ENCODE results near the gene ZNF345.

Gene ZNF345

DNA sequence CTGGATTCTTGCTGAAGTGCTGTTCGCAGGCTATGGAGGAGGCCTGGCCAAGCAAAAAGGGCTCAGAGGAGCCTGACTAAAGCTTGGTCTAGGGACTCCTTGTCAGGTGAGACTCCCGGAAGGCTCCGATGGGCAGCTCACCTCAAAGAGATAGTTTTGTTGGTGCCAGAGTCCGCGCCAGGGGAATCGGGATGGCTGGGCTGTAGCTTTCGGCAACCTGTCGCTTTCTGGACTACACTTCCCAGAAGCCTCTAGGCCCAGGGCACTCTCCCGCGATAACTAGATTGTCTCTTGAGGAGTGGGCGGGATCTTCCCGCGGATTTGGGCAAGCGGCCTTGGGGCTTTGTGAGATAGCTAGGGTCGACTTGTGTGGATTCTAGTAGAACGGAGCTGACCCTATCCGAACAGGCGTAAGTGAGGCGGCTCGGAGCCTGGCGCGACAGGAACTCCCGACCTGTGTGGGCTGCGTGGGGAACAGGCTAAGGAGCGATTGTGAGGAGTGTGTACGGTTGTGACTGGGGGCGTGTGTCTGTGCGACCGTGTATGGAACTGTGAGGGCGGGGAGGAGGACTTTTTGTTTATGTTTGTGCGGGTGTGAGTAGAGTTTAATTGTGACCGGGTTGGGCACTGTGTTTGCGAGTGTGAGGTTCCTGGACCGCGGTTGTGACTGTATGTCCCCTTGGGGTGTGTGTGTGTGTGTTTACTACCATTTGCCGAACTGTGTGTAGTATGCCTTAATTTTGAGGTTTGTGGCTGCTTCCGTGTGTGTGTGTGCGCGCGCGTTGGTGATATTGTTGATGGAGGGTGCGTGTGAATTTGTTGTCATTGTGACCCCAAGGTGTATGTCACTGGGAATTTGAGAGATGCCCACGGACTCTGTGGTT lies at the start of gene ZNF345:
TSS of gene ZNF345 (plus strand) at position 318 of the 884 bp plus-strand sequence. CDS start 25,955 bp downstream, outside the sequence.
- peak; percentile 76 for DNase-seq (ENCODE audit: low spot score)

DNA sequence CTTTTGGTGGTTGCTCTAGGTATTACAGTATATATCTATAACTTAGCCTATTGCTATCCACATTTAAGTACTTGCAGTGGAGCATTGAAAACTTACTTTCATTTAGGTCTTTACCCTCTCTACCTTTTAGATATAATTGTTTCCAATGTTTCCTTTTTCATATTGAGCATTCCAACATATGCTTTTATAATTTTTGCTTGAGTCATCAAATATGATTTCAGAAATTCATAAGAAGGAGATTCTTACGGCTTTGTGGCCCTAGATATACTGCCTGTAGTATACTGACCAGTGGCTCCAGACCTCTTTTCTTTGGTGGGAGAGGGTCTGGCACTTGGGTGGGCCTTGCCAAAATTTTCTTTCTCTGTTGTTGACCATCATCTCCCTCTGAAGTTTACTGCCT lies 45.3 kb upstream of the ZNF345 start:
- no peak for DNase-seq (ENCODE audit: low spot score)

DNA sequence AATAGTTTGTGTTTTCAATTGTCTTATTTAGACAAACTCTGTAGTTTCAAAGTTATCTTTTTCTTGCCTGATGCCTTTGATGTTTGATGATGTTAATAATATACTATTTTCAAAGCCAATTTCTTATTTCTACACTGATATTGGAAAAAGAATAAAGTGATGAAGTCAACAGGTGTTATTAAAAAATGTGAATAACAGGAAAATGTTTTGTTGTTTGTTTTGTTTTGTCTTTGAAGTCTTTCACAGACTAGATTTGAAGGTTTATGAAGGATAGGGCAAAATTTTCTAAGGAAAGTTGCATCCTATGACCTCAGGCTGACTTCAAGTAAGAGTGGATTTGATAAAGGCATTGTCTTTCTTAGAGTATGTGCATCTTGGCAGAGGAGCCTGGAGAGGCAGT lies 43.6 kb upstream of the ZNF345 start:
- no peak for DNase-seq (ENCODE audit: low spot score)

DNA sequence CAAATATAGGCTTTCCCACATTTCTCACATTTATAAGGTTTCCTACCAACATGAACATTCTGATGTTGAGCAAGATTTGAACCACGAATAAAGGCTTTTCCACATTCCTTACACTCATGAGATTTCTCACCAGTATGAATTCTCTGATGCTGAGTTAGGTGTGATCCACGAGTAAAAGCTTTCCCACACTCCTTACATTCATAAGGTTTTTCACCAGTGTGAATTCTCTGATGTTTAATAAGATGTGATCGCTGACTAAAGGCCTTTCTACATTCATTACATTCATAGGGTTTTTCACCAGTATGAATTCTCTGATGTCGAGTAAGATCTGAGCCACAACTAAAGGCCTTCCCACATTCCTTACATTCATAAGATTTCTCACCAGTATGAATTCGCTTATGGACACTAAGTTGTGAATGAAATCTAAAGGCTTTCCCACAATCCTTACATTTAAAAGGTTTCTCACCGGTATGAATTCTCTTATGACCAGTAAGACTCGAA lies 31.5 kb upstream of the ZNF345 start:
- no peak for DNase-seq (ENCODE audit: low spot score)

DNA sequence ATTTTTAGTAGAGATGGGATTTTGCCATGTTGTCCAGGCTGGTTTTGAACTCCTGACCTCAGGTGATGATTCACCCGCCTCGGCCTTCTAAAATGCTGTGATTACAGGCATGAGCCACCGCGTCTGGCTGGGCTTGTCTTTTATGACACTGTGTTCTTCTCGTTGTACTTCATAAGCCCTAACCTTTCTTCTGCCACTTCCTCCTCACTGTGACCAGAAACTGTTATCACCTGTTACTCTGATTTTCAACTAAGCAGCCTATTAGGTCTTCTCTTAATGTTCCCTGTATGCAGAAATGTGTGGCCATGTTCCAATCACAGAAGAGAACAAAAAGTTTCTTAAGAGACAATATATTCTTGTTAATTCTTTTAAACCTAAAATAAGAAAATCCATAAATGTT lies 28.9 kb upstream of the ZNF345 start:
- no peak for DNase-seq (ENCODE audit: low spot score)

DNA sequence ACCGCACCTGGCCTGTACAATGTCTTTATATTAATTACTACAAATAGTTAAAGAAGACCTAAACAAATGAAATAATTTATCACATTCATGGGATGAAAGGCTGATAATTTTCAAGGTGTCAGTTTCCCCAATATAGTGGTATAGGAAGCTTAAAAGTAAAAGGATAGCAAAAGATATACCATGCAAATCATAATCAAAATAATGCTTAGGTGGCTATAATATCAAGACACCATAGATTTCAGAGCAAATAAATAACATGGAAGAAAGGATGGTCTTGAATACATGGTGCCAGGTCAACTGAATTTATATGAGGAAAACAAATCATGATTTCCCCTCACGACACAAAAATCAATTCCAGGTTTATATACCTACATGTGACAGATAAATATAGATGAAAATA lies 17.2 kb upstream of the ZNF345 start:
- no peak for DNase-seq (ENCODE audit: low spot score)

DNA sequence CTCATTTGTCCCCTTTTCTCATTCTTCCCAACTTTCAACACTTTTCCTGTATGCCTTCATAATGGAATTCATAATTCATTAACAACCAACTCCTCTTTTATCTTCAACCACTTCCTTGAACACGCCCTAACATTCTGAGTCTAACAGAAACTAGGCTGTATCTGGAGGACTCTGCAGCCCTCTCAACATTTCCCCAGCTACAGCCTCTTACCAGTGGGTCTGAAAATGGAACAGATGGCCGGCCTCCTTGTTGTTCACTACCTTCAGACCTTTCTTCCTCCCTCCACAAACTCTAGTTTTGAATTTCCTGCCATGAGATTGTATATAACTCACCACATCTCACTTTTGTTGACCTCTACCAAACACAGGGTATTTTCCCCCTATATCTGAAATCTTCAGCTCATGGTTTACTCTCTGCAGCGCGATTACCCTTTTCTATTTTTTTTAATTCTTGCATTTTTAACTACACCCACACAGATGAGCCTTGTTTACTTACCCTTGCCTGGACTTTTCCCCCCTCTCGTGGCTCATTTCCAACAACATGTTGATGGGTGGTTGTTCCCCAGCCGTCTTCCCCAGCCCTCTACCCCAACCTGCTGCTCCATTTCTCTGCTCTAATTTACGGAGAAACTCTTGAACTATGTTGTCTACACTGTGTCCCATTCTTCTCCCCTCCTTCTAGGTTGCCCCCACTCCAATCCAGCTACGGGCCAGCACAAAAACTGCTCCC lies 13.3 kb upstream of the ZNF345 start:
- no peak for DNase-seq (ENCODE audit: low spot score)

DNA sequence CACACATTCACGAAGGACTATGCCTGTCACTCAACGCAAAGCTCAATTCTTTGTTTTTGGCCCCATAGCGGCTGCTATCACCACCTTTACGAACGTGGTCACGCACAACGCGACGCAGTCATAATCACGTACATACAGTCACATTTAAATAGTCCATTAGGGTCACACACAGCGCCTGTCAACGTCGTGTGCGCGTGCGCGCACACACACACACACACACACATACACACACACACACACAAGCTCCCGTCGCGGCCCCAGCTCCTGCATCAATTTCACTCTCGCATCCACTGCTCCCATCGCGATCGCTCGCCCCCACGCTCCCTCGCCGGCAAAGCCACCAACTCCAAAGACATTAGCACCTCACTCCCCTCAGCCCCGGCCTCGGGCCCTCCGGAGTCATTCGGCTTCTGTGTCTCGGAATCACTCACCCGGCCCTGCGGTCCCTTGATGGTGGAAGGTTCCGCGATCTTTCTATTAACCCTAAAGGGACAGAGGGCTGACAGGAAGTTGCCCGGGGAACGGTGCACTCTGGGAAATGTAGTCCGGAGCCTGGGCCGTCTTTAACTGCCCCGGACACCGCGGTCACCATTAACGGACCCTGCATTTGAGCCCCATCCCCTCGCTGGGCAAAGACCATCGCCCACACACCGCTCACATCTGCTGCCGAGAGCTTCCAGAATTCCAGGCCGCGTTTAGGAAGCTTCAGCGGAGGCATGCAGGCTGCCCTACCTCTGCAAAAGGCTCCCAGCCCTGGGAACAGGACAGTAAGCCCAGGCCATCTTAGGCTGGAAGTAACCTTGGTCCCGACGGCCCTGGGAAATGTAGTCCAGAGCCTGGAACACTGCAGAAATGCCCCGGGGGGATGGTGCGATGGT lies 12.5 kb upstream of the ZNF345 start, which contains the start of gene ZNF790:
TSS of gene ZNF790 (minus strand) at position 482 of the 878 bp plus-strand sequence. CDS start 12,768 bp downstream, outside the sequence.
- DNase-seq (ENCODE audit: low spot score) = peak; percentile 64

DNA sequence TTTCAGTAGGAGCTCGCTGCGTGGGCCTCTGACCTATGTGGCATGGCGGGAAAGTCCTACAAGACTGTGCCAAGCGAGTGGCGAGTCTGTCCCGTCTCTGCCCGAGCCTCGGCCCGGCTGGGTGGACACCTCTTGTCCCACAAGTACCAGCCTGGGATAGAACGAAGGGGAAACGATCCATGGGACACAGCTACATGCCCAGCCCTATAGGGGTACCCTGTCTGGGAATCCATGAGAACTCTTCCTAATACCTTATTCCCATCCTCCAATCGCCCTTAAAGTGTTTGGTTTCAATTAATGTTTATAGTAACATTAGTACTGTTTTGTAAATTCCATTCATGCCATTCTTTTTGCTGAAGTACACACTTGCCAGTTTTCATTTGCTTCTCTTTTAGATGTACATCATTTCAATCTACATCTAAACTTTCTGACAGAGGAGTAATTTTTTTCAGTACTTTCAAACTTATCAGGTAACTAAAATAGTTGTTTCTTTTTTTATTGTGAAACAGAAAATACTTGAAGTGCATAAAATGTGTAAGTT lies 11.8 kb upstream of the ZNF345 start:
- DNase-seq (ENCODE audit: low spot score) = no peak

DNA sequence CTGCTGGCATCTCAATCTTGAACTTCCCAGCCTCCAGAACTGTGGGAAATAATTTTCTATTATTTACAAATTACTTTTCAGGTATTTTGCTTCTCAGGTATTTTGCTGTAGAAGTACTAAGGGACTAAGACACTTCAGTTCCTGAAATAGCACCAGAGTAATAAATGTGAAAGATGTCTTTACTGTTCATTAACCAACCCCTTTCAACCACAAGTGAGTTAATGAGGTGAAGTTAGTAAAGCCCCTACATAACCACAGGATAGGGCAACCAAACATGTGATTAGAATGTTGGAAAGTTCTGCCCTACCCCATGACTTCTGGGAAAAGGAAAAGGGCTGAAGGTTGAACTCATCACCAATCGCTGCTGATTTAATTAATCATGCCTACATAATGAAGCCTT lies 2.7 kb upstream of the ZNF345 start:
- DNase-seq (ENCODE audit: low spot score) = no peak

DNA sequence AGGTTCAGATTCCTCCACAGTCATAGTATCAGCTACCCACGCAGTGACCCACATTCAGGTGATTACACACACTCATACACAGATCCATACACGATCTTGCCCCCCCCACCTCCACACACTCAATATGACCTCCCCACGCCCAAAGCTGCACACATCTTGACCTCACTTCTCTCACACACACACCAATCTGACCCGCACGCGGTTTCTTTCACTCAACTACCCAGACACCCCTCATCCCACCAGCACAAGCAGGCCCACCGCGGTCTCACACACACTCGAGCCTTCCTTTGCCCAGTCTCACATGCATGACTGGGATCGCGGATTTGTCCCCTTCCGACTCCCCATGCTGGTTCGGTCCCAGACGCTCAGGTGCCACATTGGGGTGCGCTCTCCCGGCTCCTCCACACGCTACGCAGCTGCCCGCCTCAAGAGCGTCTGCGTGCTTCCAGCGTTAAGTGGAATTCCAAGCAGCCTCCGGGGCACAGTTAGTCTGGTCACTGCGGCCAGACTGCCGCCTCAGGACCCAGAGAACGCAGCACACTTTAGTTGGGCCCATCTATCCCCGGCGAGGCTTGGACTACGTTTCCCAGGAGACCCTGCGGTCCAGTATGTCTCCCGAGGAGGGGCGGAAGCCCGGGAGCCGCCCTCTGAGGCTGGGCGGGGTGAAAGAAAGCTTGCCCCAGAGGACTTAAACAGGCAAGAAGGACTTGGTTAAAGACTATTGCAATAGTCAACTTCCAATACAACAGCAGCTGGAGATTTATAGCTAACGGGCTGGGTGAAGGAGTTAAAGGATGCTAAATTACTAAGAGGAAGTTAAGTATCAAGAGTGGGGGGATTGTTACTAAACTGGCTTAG lies 746 bp upstream of the ZNF345 start:
- DNase-seq (ENCODE audit: low spot score) = peak; percentile 82

DNA sequence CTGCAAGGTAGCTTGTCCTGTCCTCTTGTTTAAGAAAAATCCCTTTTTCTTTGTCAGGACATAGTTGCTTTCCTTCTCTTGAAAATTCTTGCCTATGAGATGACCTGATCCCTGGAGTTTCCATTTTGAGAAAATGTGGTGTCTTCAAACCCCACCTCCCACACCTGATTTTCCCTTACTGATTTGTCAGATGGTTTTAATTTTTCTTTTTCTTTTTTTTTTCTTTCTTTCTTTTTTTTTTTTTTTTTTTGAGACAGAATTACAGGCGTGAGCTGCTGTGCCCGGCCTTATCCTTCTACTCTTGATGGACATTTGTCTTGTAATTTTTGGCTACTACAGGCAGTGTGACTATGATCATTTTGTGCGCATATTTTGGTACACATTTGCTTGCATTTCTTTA lies 1.2 kb downstream of the ZNF345 start:
- no peak for DNase-seq (ENCODE audit: low spot score)

DNA sequence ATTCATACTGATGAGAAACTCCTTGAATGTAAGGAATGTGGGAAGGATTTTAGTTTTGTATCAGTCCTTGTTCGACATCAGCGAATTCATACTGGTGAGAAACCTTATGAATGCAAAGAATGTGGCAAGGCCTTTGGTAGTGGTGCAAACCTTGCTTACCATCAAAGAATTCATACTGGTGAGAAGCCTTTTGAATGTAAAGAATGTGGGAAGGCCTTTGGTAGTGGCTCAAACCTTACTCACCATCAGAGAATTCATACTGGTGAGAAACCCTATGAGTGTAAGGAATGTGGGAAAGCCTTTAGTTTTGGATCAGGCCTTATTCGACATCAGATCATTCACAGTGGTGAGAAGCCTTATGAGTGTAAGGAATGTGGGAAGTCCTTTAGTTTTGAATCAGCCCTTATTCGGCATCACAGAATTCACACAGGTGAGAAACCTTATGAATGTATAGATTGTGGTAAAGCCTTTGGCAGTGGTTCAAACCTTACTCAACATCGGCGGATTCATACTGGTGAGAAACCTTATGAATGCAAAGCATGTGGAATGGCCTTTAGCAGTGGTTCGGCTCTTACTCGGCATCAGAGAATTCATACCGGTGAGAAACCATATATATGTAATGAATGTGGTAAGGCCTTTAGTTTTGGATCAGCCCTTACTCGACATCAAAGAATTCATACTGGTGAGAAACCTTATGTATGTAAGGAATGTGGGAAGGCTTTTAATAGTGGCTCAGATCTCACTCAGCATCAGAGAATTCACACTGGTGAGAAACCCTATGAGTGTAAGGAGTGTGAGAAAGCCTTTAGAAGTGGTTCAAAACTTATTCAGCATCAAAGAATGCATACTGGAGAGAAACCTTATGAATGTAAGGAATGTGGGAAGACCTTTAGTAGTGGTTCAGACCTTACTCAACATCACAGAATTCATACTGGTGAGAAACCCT lies 26.6 kb downstream of the ZNF345 start:
- no peak for DNase-seq (ENCODE audit: low spot score)

DNA sequence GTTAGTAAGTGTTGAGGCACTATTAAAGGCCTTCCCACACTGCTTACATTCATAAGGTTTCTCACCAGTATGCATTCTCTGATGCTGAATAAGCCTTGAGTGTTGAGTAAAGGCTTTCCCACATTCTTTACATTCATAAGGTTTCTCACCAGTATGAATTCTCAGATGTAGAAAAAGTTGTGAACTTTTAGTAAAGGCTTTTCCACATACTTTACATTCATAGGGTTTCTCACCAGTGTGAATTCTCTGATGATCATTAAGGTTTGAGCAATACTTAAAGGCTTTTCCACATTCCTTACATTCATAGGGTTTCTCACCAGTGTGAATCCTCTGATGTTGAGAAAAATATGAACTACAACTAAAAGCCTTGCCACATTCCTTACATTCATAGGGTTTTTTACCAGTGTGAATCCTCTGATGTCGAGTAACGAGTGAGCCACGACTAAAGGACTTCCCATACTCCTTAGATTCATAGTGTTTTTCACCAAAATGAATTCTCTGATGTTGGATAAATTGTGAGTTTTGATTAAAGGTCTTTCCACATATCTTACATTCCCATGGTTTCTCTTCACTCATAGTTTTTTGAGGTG lies 41.2 kb downstream of the ZNF345 start:
- DNase-seq (ENCODE audit: low spot score) = no peak

DNA sequence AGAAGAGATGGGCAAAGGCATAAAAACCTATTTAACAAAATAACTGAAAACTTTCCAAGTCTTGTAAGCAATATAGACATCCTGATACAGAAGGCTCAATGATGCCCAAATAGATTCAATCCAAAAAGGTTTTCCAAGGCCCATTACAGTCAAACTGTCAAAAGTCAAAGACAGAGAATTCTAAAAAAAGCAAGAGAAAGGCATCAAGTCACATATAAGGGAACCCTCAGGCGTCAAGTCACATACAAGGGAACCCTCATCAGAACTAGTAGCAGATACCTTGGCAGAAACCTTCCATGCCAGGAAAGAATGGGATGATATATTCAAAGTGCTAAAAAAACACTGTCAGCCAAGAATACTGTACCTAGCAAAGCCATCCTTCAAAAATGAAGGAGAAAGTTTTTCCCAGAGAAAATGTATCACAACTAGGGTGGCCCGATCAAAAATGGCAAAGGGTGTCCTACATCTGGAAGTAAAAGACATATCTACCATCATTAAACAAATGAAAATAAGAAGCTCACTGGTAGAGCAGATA lies 44.2 kb downstream of the ZNF345 start:
- DNase-seq (ENCODE audit: low spot score) = no peak

DNA sequence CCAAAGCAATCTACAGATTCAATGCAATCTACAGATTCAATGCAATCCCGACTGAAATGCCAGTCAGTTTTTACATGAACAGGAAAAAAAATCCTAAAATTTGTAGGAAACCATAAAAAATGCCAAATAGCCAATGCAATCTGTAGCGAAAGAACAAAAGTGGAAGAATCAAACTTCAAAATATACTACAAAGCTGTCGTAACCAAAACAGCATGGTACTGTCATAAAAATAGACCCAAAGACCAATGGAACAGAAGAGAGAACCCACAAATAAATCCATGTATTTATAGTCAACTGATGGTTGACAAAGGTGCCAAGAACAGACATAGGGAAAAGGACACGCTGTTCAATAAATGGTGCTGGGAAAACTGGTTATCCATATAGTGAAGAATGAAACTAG lies 47.7 kb downstream of the ZNF345 start:
- no peak for DNase-seq (ENCODE audit: low spot score)

DNA sequence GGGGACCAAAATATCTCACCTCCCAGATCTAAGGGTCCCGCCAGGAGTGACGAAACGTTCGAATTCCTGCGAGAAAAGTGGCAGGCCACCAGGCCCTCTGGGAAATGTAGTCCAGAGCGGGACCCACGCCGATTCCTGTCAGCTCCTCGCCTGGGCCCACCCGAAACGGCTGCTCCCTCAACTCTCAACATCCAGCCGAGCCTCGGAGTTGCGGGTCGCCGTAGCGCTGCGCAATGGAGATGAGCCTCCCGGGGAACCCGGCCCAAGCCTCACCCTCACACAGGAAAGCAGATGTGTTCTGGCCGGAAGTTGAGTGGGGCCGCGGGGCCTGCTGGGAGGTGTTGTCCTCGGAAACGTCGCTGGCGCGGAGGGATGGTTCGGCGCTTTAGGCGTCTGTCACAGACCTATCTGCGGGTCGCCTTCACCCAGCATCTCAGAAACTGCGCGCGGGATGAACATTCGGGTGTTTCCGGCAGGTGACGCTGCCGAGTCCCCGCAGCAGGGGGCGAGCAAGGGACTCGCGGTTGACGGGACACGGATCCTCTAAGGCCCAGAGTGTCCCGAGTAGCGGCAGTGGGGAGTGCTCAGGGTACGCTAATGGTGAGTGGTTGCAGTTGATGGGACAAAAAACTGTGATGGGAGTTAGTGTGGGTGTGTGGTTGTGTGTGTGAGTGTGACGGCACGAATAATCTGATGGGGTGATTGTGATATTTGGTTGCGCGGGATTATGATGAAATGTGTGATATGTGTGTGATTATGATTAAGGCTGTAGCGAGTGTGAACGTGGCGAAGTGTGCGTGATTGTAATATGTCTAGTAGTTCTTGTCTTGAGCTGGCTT lies 65.5 kb downstream of the ZNF345 start, which contains the start of the genes ZNF568 and ZNF829:
TSS of gene ZNF568 (plus strand) at position 341 of the 839 bp plus-strand sequence. CDS start 6,439 bp downstream, outside the sequence.
TSS of gene ZNF829 (minus strand) at position 300 of the 839 bp plus-strand sequence. CDS start 1,124 bp downstream, outside the sequence.
- peak; percentile 55 for DNase-seq (ENCODE audit: low spot score)

DNA sequence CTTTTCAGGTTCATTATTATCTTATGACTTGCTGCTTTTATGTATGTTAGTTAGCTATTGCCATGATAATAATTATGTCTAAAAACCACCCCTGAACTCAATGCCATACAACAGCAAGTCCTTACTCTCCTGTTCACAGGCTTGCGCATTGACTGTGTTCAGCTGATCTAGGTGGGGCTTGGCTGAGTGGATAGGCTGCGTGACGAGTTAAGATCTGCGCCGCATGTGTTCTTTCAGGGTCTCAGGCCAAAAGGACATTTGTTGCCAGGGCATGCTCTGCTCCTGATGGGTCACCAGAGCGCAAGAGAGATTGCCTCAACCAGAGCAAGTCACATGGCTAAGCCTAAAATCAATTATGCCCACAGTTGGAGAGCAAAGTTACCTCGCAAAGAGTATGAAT lies 66.3 kb downstream of the ZNF345 start:
- DNase-seq (ENCODE audit: low spot score) = no peak

Measured in hematopoietic multipotent progenitor cell treated with erythropoietin and hydrocortisone succinate and interleukin-3 and kit ligand, for 17 days (in vitro differentiated cells).